GM18861 (cell line): Measurements from ENCODE around the gene RHBDL1.
"Not testable (repeated sequence)": the region's sequence is repeated elsewhere in the genome, so short reads cannot be mapped to it uniquely, and the experiment has no call there.

Experiments
- ATAC-seq: cut with Tn5 transposase; IDR thresholded peaks from one replicate; pipeline ENCODE4 v1.9.1; 2021; ENCODE audit not compliant: unreplicated experiment

Gene RHBDL1

GRCh38 chr16:684961-685696 is 9.7 kb downstream of the RHBDL1 start:
- ATAC-seq: no peak

GRCh38 chr16:685967-686366 is 10.5 kb downstream of the RHBDL1 start:
- no peak for ATAC-seq

DNA sequence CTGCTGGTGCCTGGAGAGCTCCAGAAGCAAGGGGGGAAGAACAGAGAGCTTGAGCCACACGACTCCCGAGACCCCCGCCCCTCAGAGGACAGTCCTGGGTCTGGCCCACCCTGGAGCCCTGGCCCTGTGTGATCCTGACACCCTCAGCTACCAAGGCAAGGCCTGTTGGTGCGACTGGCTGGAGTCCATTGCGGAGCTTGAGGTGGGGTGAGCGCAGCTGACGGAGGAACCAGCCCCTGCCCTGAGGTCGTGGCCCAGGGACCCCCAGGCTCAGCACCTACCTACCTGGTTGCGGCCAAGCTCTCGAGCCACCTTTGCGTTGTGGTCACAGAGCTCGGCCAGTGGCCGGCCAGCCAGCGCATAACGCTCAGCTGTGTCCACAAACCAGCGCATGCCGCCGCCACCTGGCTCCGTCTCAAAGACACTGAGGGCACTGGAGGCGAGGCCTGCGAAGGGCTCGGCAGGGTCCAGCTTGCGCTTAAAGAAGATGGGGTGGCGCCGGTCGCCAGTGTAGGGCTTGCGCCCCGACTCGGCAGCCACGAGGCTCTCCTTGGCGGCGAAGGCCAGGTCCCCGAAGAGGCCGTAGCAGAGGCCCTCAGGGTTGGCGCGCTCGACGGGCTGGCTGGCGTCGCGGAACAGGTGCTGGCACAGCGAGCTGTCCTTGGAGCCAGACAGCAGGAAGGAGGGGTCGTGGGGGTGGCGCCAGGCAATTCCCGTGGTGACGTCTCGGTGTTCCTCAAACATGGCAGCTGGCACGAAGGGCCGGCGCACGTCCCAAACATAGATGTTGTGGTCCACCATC is 11.2 kb downstream of the RHBDL1 start:
- ATAC-seq: no peak

- ATAC-seq: no peak
Measured at GRCh38 chr16:687499-687898, 12.0 kb downstream of the RHBDL1 start.

GRCh38 chr16:689175-689897 is 13.9 kb downstream of the RHBDL1 start:
- no peak for ATAC-seq

DNA sequence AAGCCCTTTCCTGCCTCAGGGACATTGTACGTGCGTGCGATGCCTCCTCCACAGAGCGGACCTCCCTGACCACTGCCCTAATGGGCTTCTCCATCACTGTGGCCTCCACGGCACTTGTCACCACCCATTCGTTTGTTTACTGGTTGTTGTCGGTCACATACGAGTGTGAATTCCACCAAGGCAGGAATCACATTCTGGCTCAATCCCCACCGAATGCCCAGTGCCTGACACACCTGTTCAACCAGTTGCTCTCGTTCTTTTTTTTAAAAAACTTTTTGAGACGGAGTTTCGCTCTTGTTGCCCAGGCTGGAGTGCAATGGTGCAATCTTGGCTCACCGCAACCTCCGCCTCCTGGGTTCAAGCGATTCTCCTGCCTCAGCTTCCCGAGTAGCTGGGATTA is 15.8 kb downstream of the RHBDL1 start:
- ATAC-seq: not testable (repeated sequence)

DNA sequence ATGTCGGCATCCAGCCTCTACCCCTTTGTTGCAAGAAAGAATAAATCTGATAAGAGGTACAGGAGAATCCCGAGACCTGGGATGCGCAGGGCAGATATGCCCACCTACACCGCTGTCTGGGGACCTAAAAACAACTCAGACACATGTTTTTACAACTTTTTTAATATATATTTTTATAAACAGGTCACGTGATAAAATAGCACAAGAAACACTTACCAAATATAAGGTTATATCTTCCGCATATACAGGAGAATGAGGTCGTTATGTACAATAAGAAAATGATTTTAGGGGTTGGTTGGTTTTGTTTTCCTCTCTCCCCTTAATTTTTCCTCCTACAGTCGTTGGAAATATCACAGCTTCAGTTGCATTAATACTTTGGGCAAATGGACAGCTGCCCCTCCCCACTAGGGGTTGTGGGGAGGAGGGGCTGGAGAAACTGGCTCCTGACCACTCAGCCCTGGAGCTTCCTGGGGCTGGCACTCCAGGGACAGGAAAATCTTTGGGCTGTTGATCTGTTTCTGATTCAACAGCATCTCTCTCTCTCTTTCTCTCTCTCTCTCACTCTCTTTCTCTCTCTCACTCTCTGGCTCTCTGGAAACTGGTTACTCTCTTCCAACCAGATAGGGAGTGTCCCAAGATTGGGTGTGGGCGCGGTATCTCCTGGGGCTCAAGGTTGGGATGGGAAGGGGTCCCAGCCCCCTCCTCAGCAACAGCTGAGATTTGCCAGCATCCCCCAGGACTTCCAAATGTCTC is 17.1 kb downstream of the RHBDL1 start:
- no peak for ATAC-seq

DNA sequence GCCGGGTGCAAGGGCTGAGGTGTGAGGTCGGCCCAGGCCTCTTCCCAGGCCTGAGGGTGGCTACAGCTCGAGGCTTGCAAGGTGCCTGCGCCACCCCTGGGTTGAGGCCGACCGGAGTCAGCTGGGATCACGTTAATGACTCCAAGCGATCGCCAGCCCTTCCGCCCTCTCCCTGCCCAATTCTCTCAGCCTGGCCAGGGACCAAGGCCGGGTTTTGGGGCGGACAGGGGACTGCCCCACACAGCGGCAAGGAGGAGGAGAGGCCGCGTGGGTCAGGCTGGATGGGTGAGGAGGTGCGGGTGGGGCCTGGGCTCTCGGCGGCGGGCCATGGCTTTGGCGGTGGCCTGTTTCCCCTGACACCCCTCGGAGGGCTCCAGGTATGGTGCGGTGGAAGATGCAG is 17.9 kb downstream of the RHBDL1 start:
- ATAC-seq: no peak

GRCh38 chr16:693766-694165 is 18.3 kb downstream of the RHBDL1 start:
- ATAC-seq: no peak

- no peak for ATAC-seq
Measured at GRCh38 chr16:694187-694862, 18.9 kb downstream of the RHBDL1 start.

DNA sequence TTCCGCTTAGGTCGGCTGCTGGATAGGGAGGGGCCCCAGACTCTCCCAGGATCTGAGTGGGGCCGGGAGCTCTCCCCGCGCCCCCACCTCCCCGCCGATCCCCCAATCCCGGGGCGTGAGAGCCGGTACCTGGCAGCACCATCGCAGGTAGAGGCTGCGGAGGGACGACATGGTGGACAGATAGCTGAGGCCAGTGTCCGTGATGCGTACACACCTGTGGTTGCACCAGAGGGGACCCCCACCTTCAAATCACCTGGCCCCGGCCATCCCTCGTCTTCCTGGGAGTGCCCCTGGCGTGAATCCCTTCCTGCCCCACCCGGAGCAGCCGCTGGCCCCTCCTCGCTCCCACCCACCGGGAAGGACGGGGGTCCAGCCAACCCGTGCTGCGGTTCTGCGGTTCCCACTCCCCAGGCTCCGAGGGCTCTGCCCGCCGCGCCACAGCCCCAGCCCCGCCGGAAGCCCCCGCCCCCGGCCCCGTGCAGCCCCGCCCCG is 19.4 kb downstream of the RHBDL1 start:
- no peak for ATAC-seq

DNA sequence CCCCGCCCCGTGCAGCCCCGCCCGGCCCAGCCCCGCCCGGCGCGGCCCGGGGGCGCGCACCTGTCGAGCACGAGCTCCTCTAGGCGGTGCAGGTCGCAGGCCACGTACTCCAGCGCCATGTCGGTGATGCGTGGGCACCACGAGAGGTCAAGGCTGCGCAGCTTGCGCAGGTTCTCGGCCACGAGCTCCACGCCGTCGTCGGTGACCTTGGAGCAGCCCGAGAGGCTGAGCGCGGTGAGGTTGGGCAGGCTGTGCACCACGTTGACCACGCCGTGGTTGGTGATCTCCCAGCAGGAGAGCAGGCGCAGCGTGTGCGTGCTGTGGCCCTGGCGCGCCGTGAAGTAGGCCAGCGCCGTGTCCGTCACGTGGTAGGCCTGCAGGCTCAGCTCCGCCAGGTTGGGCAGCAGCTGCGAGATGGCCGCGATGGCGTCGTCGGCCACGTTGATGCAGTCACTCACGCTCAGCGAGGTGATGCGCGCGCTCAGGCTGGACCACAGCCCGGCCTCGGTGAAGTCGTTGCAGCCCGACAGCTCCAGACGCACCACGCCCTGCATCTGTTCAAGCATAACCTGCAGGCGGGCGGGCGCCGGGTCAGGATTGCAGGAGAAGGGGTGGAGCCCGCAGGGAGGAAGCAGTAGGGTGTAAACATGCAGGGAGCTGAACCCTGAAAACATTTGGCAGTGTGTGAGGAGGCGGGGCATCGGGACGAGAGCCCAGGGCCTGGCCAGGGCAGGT is 20.1 kb downstream of the RHBDL1 start:
- ATAC-seq: no peak

DNA sequence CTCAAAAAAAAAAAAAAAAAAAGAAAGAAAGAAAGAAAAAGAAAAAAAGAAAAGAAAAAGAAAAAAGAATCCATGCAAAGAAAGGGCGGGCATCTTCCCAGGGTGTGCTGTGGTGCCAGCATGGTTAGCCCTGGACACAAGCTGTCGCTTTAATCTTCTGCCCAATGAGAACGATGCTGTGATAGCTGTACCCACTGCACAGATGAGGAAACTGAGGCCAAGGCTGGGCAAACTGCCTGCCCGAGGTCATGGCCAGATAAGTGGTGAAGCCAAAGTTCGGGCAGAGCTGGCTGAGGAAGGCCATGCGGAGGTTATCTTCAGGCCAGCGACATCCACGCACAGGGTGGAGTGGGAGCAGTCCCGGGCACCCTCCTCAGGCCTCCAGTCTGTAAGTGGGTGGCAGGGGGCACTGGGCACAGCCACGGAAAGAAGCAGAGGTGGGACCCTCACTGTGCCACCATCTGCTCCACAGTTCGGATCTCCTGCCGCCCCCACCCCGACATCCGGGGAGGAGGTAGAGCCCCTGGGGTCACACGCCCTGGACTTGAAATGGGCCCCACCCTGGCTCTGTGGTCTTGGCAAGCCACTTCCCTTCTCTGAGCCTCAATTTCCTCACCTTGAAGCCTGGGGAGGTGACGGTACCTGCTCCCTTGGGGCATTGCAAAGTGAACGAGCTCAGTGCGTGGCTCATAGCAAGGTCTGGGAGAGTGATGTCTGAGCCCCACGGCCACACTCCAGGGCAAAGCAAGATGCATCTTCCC is 23.6 kb downstream of the RHBDL1 start:
- ATAC-seq: no peak

DNA sequence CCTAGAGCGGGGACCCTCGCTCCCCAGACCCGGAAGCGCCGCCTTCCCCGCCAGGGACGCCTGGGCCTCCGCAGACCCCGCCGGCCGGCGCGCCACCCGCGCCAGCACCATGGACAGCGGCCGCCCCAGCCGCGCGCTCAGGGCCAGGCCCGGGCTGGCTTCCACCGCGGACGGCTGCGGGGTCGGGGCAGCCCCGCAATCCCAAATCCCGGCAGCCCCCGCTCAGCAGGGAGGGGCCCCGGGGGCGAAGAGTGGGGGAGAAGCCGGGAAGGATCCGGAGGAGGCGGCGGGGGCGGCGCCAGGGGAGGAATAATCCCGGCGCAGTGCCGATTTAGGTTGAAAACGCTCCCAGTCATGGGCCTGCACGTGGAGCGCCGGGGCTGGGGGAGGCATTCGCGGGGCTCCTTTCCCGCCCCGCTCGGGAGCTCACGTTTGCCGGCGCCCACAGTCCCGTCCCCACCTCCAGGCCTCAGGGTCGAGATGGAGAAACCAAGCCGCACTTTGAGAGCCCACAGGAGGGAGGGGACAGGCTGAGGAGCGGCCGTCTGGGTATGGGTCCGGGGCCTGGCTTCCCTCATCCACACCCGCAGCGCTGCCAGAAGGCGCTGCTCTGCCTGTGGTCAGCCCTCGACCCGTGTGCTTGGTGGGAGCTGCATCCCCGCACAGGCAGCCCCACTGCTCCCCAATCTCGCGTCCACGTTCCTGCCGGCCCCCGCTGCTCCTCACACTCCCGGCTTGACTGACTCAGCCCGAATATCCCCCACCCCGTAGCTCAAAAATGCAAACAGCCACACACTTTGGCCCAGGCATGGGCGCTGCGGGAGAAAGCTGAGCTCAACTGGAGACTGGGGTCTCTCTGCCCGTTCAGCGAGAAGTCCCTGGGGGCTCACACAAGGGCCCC is 25.5 kb downstream of the RHBDL1 start:
- no peak for ATAC-seq

- no peak for ATAC-seq
Measured at GRCh38 chr16:702341-702740, 26.9 kb downstream of the RHBDL1 start.

DNA sequence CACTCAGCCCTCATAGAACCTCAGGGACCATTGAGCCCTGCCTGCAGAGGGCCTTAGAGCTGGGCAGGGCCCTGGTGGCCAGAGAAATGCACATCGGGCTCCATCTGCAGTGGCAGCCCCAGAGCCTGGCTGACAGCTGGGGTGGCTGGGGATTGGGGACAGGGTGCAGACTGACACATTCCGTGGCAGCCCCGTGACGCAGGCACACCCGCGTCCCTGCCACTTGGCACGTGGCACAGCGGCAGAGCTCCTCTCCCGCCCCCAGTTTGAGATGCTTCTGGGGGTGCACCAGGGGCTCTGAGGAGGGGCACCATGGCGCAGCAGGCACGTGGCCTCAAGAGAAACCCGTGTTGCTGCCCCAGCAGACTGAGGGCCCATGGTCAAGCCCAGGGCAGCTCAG is 27.9 kb downstream of the RHBDL1 start:
- ATAC-seq: no peak

- no peak for ATAC-seq
Measured at GRCh38 chr16:704047-704446, 28.6 kb downstream of the RHBDL1 start.
